Mesodermal cell (in vitro differentiated cells): ENCODE data around the gene NCKAP5.

ENCODE experiments used
- H3K27ac ChIP-seq: 2 replicates; pipeline ENCODE4 v1.7.0; 2013; ENCODE audit warnings: mild to moderate bottlenecking, low read depth, low read length, moderate library complexity; ENCODE audit not compliant: severe bottlenecking
- H3K36me3 ChIP-seq: 2 replicates; pipeline ENCODE4 v1.7.1; 2013; ENCODE audit warnings: mild to moderate bottlenecking, low read length, moderate library complexity; ENCODE audit not compliant: control insufficient read depth, insufficient read depth
- H3K4me1 ChIP-seq: one replicate; pipeline ENCODE4 v1.7.1; 2013; ENCODE audit warnings: mild to moderate bottlenecking, low read length; ENCODE audit not compliant: insufficient read depth, control insufficient read depth, poor library complexity, severe bottlenecking
- H3K4me3 ChIP-seq: 2 replicates; pipeline ENCODE4 v1.7.0; 2013; ENCODE audit warnings: low read length, control low read depth, mild to moderate bottlenecking; ENCODE audit not compliant: insufficient read depth, poor library complexity, severe bottlenecking; ENCODE audit errors: extremely low read depth
- H3K9me3 ChIP-seq: 2 replicates; pipeline ENCODE4 v1.7.1; 2013; ENCODE audit warnings: mild to moderate bottlenecking, low read length, moderate library complexity; ENCODE audit not compliant: control insufficient read depth
- WGBS, 2 experiments: methylation state at CpG; one replicate each; pipeline ENCODE4 v1.1.5; 2013; ENCODE audit warnings: missing lambda C conversion rate in 2 of 2; ENCODE audit not compliant: insufficient coverage in 2 of 2; 5-methylcytosine and 5-hydroxymethylcytosine counted together

Gene NCKAP5

DNA sequence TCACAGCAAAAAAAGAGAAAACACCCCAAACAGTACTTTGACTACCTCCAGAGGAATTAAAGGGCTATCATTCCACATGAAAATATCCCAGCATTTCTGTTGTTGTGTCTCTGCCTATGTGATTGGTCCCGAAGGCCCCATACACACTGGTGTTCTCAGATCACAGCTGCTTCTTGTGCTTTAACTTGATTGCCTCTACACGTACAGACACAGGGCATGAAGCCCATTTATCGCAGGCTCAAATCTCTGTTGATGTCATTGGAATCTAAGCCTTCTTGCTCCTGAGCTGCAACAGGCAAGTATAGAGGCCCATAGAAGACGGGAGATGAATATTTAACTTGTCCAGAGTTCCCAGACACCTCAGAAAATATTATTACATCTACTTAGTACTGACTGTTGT lies 405.2 kb downstream of the NCKAP5 start:
- 95 to 98% methylated on average over 3 of the region's 4 CpGs for WGBS, 2 experiments
- Histone ChIP-seq H3K36me3 (no peaks in the 10 kb centered on the region), H3K9me3 (no peaks in the 10 kb centered on the region), H3K4me3 (no peak overlapping the region), H3K4me1 (no peaks in the 10 kb centered on the region), H3K27ac (no peak overlapping the region)

GRCh38 chr2:133158442-133158841 lies 409.8 kb downstream of the NCKAP5 start:
- Histone ChIP-seq H3K4me3 (no peak overlapping the region), H3K36me3 (no peaks in the 10 kb centered on the region), H3K27ac (no peak overlapping the region), H3K9me3 (no peaks in the 10 kb centered on the region), H3K4me1 (no peaks in the 10 kb centered on the region)

DNA sequence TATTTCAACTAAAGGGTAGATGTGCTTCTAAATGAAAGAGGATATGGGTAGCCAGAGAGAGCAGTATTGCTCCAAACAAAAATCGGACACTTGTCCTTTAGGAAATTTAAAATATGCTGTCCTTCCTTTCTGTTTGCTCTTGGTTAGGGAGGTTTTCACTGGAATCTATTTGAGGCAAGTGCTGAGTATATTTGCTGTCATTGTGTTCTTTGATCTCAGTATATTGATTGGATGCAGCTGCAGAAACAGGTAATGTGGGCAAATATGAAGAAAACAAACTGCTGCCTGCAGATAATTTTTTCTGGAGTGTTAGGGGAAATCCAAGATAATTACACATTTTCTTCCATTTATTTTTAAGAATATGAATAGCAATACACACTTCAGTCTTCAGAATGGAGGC lies 410.2 kb downstream of the NCKAP5 start:
- no peak overlapping the region for H3K4me3 ChIP-seq
- H3K36me3 ChIP-seq: no peaks in the 10 kb centered on the region
- H3K9me3 ChIP-seq: no peaks in the 10 kb centered on the region
- WGBS, 2 experiments: 100% methylated on average over 1 of the region's 1 CpG
- H3K27ac ChIP-seq: no peak overlapping the region
- H3K4me1 ChIP-seq: no peaks in the 10 kb centered on the region

DNA sequence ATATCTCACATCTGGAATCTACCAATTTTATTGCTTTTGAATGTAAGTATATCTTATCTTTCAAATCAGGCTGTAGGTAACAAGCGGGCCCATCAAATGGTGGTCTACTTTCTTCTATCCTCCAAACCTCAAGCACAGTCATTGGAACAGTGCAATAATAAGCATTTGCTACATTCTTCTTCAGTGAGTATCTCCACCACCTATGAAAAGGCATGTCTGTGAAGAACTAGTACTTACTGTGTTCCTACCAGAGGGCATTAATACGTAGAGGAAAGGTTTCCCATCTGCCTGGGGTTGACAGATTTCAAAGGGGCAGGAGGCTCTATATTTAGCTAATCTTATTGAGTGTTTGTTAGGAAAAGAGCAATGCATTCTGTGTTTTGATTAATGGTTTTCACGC lies 411.1 kb downstream of the NCKAP5 start:
- Histone ChIP-seq H3K4me3 (no peak overlapping the region), H3K27ac (no peak overlapping the region), H3K4me1 (no peaks in the 10 kb centered on the region), H3K9me3 (no peaks in the 10 kb centered on the region), H3K36me3 (no peaks in the 10 kb centered on the region)
- 83 to 86% methylated on average over 1 to 2 of the region's 3 CpGs for WGBS, 2 experiments

DNA sequence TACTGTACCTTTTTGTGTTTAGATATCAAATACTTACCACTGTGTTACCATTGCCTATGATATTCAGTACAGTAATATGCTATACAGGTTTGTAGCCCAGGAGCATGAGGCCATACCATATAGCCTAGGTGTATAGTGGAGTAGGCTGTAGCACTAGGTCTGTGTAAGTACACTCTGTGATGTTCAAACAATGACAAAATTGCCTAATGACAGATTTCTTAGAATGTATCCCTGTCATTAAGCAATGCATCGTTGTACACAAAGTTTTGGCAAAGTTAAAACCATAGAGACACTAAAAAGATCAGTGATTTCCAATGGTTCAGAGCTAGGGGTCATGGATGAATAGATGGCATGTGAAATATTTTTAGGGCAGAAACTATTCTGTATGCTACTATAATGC lies 415.5 kb downstream of the NCKAP5 start:
- H3K4me1 ChIP-seq: no peaks in the 10 kb centered on the region
- WGBS, 2 experiments: 88% methylated on average over 1 of the region's 1 CpG; no CpG with 5 or more reads in 1 of the 2 experiments
- H3K36me3 ChIP-seq: no peaks in the 10 kb centered on the region
- no peak overlapping the region for H3K27ac ChIP-seq
- H3K4me3 ChIP-seq: no peak overlapping the region
- no peaks in the 10 kb centered on the region for H3K9me3 ChIP-seq

DNA sequence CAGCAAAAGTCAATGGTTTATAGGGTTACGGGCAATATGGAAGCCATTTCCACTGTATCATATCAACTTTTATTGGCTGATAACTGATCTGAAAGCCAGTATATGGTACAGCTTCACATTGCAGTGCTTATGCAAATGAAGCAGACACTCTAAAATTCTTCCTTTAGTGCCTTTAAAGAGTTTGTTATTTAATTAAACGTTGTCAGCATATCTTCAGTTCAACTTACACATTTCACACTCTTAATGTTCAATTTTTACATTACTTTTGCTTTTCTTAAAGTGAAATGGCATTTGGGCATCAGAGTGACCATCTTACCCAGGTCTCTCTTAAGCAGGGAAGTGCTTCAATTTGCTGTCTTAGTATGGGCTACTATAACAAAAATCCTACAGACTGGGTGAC lies 420.1 kb downstream of the NCKAP5 start:
- 83% methylated on average over 1 of the region's 2 CpGs; no CpG with 5 or more reads in 1 of the 2 experiments for WGBS, 2 experiments
- no peak overlapping the region for H3K4me3 ChIP-seq
- no peaks in the 10 kb centered on the region for H3K4me1 ChIP-seq
- no peaks in the 10 kb centered on the region for H3K36me3 ChIP-seq
- H3K9me3 ChIP-seq: no peaks in the 10 kb centered on the region
- H3K27ac ChIP-seq: no peak overlapping the region

DNA sequence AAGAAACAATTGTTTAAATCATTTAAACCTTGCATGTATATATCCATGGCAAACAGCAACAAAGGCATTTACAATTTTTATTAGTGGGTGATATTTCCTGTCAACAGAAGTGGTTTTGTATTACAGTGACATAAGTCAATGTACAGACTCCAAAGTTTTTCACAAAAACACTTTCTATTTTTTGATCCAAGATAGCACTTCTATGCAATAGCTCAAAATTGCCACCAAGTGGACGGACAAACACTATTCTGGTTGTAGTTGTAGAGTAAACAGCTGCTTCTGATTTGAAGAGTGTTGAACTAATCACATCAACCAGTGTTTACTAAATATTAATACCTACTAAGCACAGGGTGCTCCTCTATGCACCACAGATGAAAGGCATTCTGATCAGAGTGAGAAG lies 421.4 kb downstream of the NCKAP5 start:
- Histone ChIP-seq H3K4me1 (no peaks in the 10 kb centered on the region), H3K36me3 (no peaks in the 10 kb centered on the region), H3K9me3 (no peaks in the 10 kb centered on the region), H3K27ac (no peak overlapping the region), H3K4me3 (no peak overlapping the region)
- WGBS, 2 experiments: no CpG with 5 or more reads among the region's 1 CpG

DNA sequence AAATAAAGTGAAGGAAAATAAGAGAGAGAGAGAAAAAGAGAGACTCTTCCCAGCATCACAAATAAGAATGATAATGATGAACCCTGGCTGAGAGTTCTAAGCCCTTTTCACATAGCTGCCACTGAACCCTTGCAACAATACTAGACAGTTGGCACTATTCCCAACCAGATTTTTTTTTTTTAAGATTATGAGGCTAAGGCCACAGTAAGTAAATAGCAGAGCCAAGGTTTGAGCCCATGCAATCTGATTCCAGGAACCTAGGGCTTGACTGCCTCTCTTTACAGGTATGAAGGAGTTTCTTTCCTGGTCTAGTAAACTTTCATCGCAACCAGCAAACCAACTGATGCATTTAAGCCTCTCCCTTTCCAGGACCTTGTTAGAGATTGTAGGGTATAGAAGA lies 424.6 kb downstream of the NCKAP5 start:
- WGBS, 2 experiments: no CpG with 5 or more reads among the region's 1 CpG
- Histone ChIP-seq H3K4me3 (no peak overlapping the region), H3K36me3 (no peaks in the 10 kb centered on the region), H3K4me1 (no peaks in the 10 kb centered on the region), H3K9me3 (no peaks in the 10 kb centered on the region), H3K27ac (no peak overlapping the region)

GRCh38 chr2:133142087-133142486 lies 426.2 kb downstream of the NCKAP5 start:
- 85 to 100% methylated on average over 2 to 3 of the region's 3 CpGs for WGBS, 2 experiments
- Histone ChIP-seq H3K36me3 (no peaks in the 10 kb centered on the region), H3K27ac (no peak overlapping the region), H3K4me1 (no peaks in the 10 kb centered on the region), H3K9me3 (no peaks in the 10 kb centered on the region), H3K4me3 (no peak overlapping the region)

DNA sequence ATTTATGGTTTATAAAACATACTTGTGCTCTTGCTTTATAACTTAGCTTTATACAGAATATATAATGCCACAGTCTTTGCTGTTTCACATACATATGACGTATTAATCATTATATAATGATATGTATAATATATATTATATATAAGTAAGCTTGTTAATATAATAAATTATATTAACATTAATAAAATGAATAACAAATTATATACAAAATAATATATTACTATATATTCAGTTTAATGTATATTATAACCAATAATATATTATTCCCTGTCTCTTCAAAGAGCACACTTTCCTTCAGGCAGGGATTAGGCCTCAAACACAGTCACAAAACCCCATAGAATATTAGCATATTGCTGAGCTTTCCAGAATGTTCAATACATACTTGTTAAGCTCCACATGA lies 427.6 kb downstream of the NCKAP5 start:
- Histone ChIP-seq H3K9me3 (no peaks in the 10 kb centered on the region), H3K36me3 (no peaks in the 10 kb centered on the region), H3K4me1 (no peaks in the 10 kb centered on the region), H3K4me3 (no peak overlapping the region), H3K27ac (no peak overlapping the region)
- WGBS, 2 experiments: no CpG with 5 or more reads among the region's 1 CpG

DNA sequence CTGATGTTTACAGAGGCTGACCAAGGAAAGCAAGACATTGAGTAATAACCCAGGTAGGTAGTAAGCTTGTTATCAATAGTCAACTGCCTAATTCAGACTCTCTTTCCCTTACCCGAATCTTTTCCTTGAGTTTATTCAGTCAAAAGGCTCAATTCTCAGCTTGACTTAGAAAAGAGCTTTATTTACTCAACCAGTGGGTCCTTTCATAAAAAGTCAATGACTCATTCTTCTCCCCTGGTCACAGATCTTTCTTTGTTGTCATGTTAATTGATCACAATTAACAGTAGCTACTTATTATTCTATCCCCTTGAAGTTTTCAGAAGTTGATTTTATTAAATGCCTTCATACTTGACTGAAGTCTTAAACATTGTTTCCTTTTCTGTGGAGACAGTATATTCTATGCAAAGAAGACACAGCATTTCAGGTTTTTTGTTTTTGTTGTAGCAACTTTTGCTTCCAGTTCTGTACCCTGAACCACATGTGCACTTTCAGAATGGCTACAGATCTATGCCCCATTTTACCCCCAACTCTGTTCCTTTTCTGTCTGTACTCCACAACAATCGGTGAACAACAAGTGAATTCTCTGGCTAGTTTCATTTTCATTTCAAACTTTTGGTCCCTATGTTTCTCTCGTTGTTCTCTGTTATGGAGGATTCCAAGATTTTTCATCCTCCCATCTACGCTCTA lies 428.3 kb downstream of the NCKAP5 start:
- Histone ChIP-seq H3K36me3 (no peaks in the 10 kb centered on the region), H3K4me1 (no peaks in the 10 kb centered on the region), H3K4me3 (no peak overlapping the region), H3K27ac (no peak overlapping the region), H3K9me3 (no peaks in the 10 kb centered on the region)
- WGBS, 2 experiments: 20 to 23% methylated on average over 1 to 2 of the region's 4 CpGs
